Endothelial cell (in vitro differentiated cells): ENCODE measurements around the gene AVEN. TPM values are rescaled to one million over a fixed set of nuclear protein-coding genes. Genes with fewer than 3 reads are reported as not detected.

Experiments used
- DNase-seq: peaks from one replicate; pipeline ENCODE4 v3.0.0; 2021; ENCODE audit warnings: low spot score
- H3K27ac Mint-ChIP-seq: one replicate; pipeline ENCODE4 v1.8.0; 2021; ENCODE audit warnings: mixed read lengths, inconsistent platforms; ENCODE audit not compliant: unreplicated experiment
- H3K27me3 Mint-ChIP-seq: one replicate; pipeline ENCODE4 v1.8.0; 2021; ENCODE audit warnings: mild to moderate bottlenecking, moderate library complexity, mixed read lengths, inconsistent platforms; ENCODE audit not compliant: unreplicated experiment
- H3K36me3 Mint-ChIP-seq: one replicate; pipeline ENCODE4 v1.8.0; 2021; ENCODE audit warnings: mild to moderate bottlenecking, low read depth, mixed read lengths, inconsistent platforms; ENCODE audit not compliant: unreplicated experiment
- H3K4me1 Mint-ChIP-seq: one replicate; pipeline ENCODE4 v1.8.0; 2021; ENCODE audit warnings: mild to moderate bottlenecking, mixed read lengths, inconsistent platforms; ENCODE audit not compliant: unreplicated experiment
- H3K4me3 Mint-ChIP-seq: one replicate; pipeline ENCODE4 v1.8.0; 2021; ENCODE audit warnings: mild to moderate bottlenecking, mixed read lengths, inconsistent platforms; ENCODE audit not compliant: unreplicated experiment
- H3K9me3 Mint-ChIP-seq: one replicate; pipeline ENCODE4 v1.8.0; 2021; ENCODE audit warnings: mixed read lengths, inconsistent platforms; ENCODE audit not compliant: unreplicated experiment
- CTCF ChIP-seq: fragments of 200-600 bp; sonication (generic); IDR thresholded peaks from one replicate; pipeline ENCODE4 v1.5.0; 2021; ENCODE audit warnings: antibody characterized with exemption; ENCODE audit not compliant: unreplicated experiment
- total RNA-seq: library from RNA; stranded (reverse); fragmentation: NEBNext Ultra II Directional; extraction: Animal tissue kit (Norgen Biotek cat#: 25700); gene quantifications from one replicate; pipeline ENCODE4 v1.2.1, GENCODE V29; 2021; ENCODE audit not compliant: unreplicated experiment

AVEN gene
- total RNA-seq, 1 donor from 2014 or later, result 14.8 TPM

GRCh38 chr15:33923446-33923845 lies 115.6 kb downstream of the AVEN start:
- H3K36me3 Mint-ChIP-seq, result no peaks in the 10 kb centered on the region
- no peak for DNase-seq

GRCh38 chr15:33915571-33916407 lies 123.2 kb downstream of the AVEN start:
- no peak for TF ChIP-seq CTCF
- H3K9me3 Mint-ChIP-seq, result no peaks in the 10 kb centered on the region
- peaks cover 2% of the 10 kb centered on the region for H3K4me1 Mint-ChIP-seq
- H3K27me3 Mint-ChIP-seq, result no peaks in the 10 kb centered on the region
- no peak overlapping the region for H3K27ac Mint-ChIP-seq
- no peaks in the 10 kb centered on the region for H3K36me3 Mint-ChIP-seq
- no peak for DNase-seq
- no peak overlapping the region for H3K4me3 Mint-ChIP-seq

More at GRCh38 chr15:33923446-33923845, 115.6 kb downstream of the AVEN start:
- no peak for TF ChIP-seq CTCF
- Mint-ChIP-seq H3K4me3 (no peak overlapping the region), H3K27me3 (no peaks in the 10 kb centered on the region), H3K27ac (no peak overlapping the region), H3K9me3 (no peaks in the 10 kb centered on the region), H3K4me1 (peaks cover 2% of the 10 kb centered on the region)

- H3K27me3 Mint-ChIP-seq, result peaks cover 1% of the 10 kb centered on the region
- H3K36me3 Mint-ChIP-seq, result no peaks in the 10 kb centered on the region
- no peak overlapping the region for H3K27ac Mint-ChIP-seq
- no peak for DNase-seq
- TF ChIP-seq CTCF, result no peak
- H3K9me3 Mint-ChIP-seq, result no peaks in the 10 kb centered on the region
- H3K4me3 Mint-ChIP-seq, result no peak overlapping the region
- peaks cover 3% of the 10 kb centered on the region for H3K4me1 Mint-ChIP-seq
These were observed 125.5 kb downstream of the AVEN start for GRCh38 chr15:33913459-33913858.

- Mint-ChIP-seq H3K4me1 (peaks cover 7% of the 10 kb centered on the region), H3K36me3 (no peaks in the 10 kb centered on the region), H3K27ac (no peak overlapping the region), H3K27me3 (peaks cover 1% of the 10 kb centered on the region), H3K9me3 (no peaks in the 10 kb centered on the region), H3K4me3 (no peak overlapping the region)
- DNase-seq, result no peak
- no peak for TF ChIP-seq CTCF
These were observed 126.7 kb downstream of the AVEN start for GRCh38 chr15:33912326-33912725.

GRCh38 chr15:33910741-33911140 lies 128.3 kb downstream of the AVEN start:
- TF ChIP-seq CTCF, result no peak
- no peak overlapping the region for H3K4me3 Mint-ChIP-seq
- H3K9me3 Mint-ChIP-seq, result no peaks in the 10 kb centered on the region
- peaks cover 1% of the 10 kb centered on the region for H3K27me3 Mint-ChIP-seq
- DNase-seq, result no peak
- H3K36me3 Mint-ChIP-seq, result no peaks in the 10 kb centered on the region
- peaks cover 12% of the 10 kb centered on the region for H3K4me1 Mint-ChIP-seq
- no peak overlapping the region for H3K27ac Mint-ChIP-seq
